ENCODE measurements around the gene COBL.

The COBL gene

GRCh38 chr7:51071427-51071826 is 245.2 kb downstream of the COBL start:
- H3K4me1 ChIP-seq (ENCODE audit: control insufficient read depth, low read depth, low read length): peaks cover 5% of the 10 kb centered on the region
- H3K4me3 ChIP-seq (ENCODE audit: low read length): no peak overlapping the region
- no peak overlapping the region for H3K9ac ChIP-seq (ENCODE audit: low read length)
- no peaks in the 10 kb centered on the region for H3K36me3 ChIP-seq (ENCODE audit: control insufficient read depth, low read depth, low read length)
- no peak overlapping the region for H3K27ac ChIP-seq (ENCODE audit: low read length)
- H3K9me3 ChIP-seq (ENCODE audit: control insufficient read depth, low read depth, low read length): no peaks in the 10 kb centered on the region
- no peaks in the 10 kb centered on the region for H3K27me3 ChIP-seq (ENCODE audit: control insufficient read depth, insufficient read depth, low read length)

- no peak overlapping the region for H3K27ac ChIP-seq (ENCODE audit: low read length)
- no peak overlapping the region for H3K4me3 ChIP-seq (ENCODE audit: low read length)
- H3K9ac ChIP-seq (ENCODE audit: low read length): no peak overlapping the region
- H3K27me3 ChIP-seq (ENCODE audit: control insufficient read depth, insufficient read depth, low read length): no peaks in the 10 kb centered on the region
- no peaks in the 10 kb centered on the region for H3K4me1 ChIP-seq (ENCODE audit: control insufficient read depth, low read depth, low read length)
- no peaks in the 10 kb centered on the region for H3K36me3 ChIP-seq (ENCODE audit: control insufficient read depth, low read depth, low read length)
- H3K9me3 ChIP-seq (ENCODE audit: control insufficient read depth, low read depth, low read length): no peaks in the 10 kb centered on the region
These were observed 246.5 kb downstream of the COBL start for GRCh38 chr7:51070151-51070550.

GRCh38 chr7:51069411-51070083 is 247.1 kb downstream of the COBL start:
- Histone ChIP-seq H3K9ac (ENCODE audit: low read length) (no peak overlapping the region), H3K27ac (ENCODE audit: low read length) (no peak overlapping the region), H3K4me3 (ENCODE audit: low read length) (no peak overlapping the region), H3K36me3 (ENCODE audit: control insufficient read depth, low read depth, low read length) (no peaks in the 10 kb centered on the region), H3K9me3 (ENCODE audit: control insufficient read depth, low read depth, low read length) (no peaks in the 10 kb centered on the region), H3K27me3 (ENCODE audit: control insufficient read depth, insufficient read depth, low read length) (no peaks in the 10 kb centered on the region), H3K4me1 (ENCODE audit: control insufficient read depth, low read depth, low read length) (no peaks in the 10 kb centered on the region)

- no peak overlapping the region for H3K9ac ChIP-seq (ENCODE audit: low read length)
- no peaks in the 10 kb centered on the region for H3K4me1 ChIP-seq (ENCODE audit: control insufficient read depth, low read depth, low read length)
- H3K9me3 ChIP-seq (ENCODE audit: control insufficient read depth, low read depth, low read length): no peaks in the 10 kb centered on the region
- H3K36me3 ChIP-seq (ENCODE audit: control insufficient read depth, low read depth, low read length): no peaks in the 10 kb centered on the region
- no peaks in the 10 kb centered on the region for H3K27me3 ChIP-seq (ENCODE audit: control insufficient read depth, insufficient read depth, low read length)
- no peak overlapping the region for H3K4me3 ChIP-seq (ENCODE audit: low read length)
- no peak overlapping the region for H3K27ac ChIP-seq (ENCODE audit: low read length)
These were observed 248.2 kb downstream of the COBL start for GRCh38 chr7:51068401-51068800.

GRCh38 chr7:51067757-51068156 is 248.9 kb downstream of the COBL start:
- Histone ChIP-seq H3K27me3 (ENCODE audit: control insufficient read depth, insufficient read depth, low read length) (no peaks in the 10 kb centered on the region), H3K36me3 (ENCODE audit: control insufficient read depth, low read depth, low read length) (no peaks in the 10 kb centered on the region), H3K9me3 (ENCODE audit: control insufficient read depth, low read depth, low read length) (no peaks in the 10 kb centered on the region), H3K4me3 (ENCODE audit: low read length) (no peak overlapping the region), H3K27ac (ENCODE audit: low read length) (no peak overlapping the region), H3K9ac (ENCODE audit: low read length) (no peak overlapping the region), H3K4me1 (ENCODE audit: control insufficient read depth, low read depth, low read length) (no peaks in the 10 kb centered on the region)

GRCh38 chr7:51067258-51067657 is 249.4 kb downstream of the COBL start:
- Histone ChIP-seq H3K9ac (ENCODE audit: low read length) (no peak overlapping the region), H3K27me3 (ENCODE audit: control insufficient read depth, insufficient read depth, low read length) (no peaks in the 10 kb centered on the region), H3K36me3 (ENCODE audit: control insufficient read depth, low read depth, low read length) (no peaks in the 10 kb centered on the region), H3K4me3 (ENCODE audit: low read length) (no peak overlapping the region), H3K9me3 (ENCODE audit: control insufficient read depth, low read depth, low read length) (no peaks in the 10 kb centered on the region), H3K4me1 (ENCODE audit: control insufficient read depth, low read depth, low read length) (no peaks in the 10 kb centered on the region), H3K27ac (ENCODE audit: low read length) (no peak overlapping the region)

- Histone ChIP-seq H3K27ac (ENCODE audit: low read length) (no peak overlapping the region), H3K9me3 (ENCODE audit: control insufficient read depth, low read depth, low read length) (no peaks in the 10 kb centered on the region), H3K36me3 (ENCODE audit: control insufficient read depth, low read depth, low read length) (no peaks in the 10 kb centered on the region), H3K27me3 (ENCODE audit: control insufficient read depth, insufficient read depth, low read length) (no peaks in the 10 kb centered on the region), H3K4me1 (ENCODE audit: control insufficient read depth, low read depth, low read length) (no peaks in the 10 kb centered on the region), H3K4me3 (ENCODE audit: low read length) (no peak overlapping the region), H3K9ac (ENCODE audit: low read length) (no peak overlapping the region)
These were observed 250.2 kb downstream of the COBL start for GRCh38 chr7:51066405-51066882.

GRCh38 chr7:51065766-51066165 is 250.8 kb downstream of the COBL start:
- Histone ChIP-seq H3K27ac (ENCODE audit: low read length) (no peak overlapping the region), H3K36me3 (ENCODE audit: control insufficient read depth, low read depth, low read length) (no peaks in the 10 kb centered on the region), H3K4me3 (ENCODE audit: low read length) (no peak overlapping the region), H3K4me1 (ENCODE audit: control insufficient read depth, low read depth, low read length) (no peaks in the 10 kb centered on the region), H3K27me3 (ENCODE audit: control insufficient read depth, insufficient read depth, low read length) (no peaks in the 10 kb centered on the region), H3K9ac (ENCODE audit: low read length) (no peak overlapping the region), H3K9me3 (ENCODE audit: control insufficient read depth, low read depth, low read length) (no peaks in the 10 kb centered on the region)

- H3K9me3 ChIP-seq (ENCODE audit: control insufficient read depth, low read depth, low read length): no peaks in the 10 kb centered on the region
- no peak overlapping the region for H3K9ac ChIP-seq (ENCODE audit: low read length)
- H3K27ac ChIP-seq (ENCODE audit: low read length): no peak overlapping the region
- no peaks in the 10 kb centered on the region for H3K36me3 ChIP-seq (ENCODE audit: control insufficient read depth, low read depth, low read length)
- no peak overlapping the region for H3K4me3 ChIP-seq (ENCODE audit: low read length)
- no peaks in the 10 kb centered on the region for H3K27me3 ChIP-seq (ENCODE audit: control insufficient read depth, insufficient read depth, low read length)
- H3K4me1 ChIP-seq (ENCODE audit: control insufficient read depth, low read depth, low read length): no peaks in the 10 kb centered on the region
These were observed 251.9 kb downstream of the COBL start for GRCh38 chr7:51064688-51065087.

GRCh38 chr7:51062222-51062987 is 254.2 kb downstream of the COBL start:
- Histone ChIP-seq H3K36me3 (ENCODE audit: control insufficient read depth, low read depth, low read length) (no peaks in the 10 kb centered on the region), H3K9ac (ENCODE audit: low read length) (no peak overlapping the region), H3K4me3 (ENCODE audit: low read length) (no peak overlapping the region), H3K27ac (ENCODE audit: low read length) (no peak overlapping the region), H3K4me1 (ENCODE audit: control insufficient read depth, low read depth, low read length) (no peaks in the 10 kb centered on the region), H3K9me3 (ENCODE audit: control insufficient read depth, low read depth, low read length) (no peaks in the 10 kb centered on the region), H3K27me3 (ENCODE audit: control insufficient read depth, insufficient read depth, low read length) (no peaks in the 10 kb centered on the region)

GRCh38 chr7:51060536-51060935 is 256.1 kb downstream of the COBL start:
- Histone ChIP-seq H3K4me3 (ENCODE audit: low read length) (no peak overlapping the region), H3K36me3 (ENCODE audit: control insufficient read depth, low read depth, low read length) (no peaks in the 10 kb centered on the region), H3K9me3 (ENCODE audit: control insufficient read depth, low read depth, low read length) (no peaks in the 10 kb centered on the region), H3K27ac (ENCODE audit: low read length) (no peak overlapping the region), H3K4me1 (ENCODE audit: control insufficient read depth, low read depth, low read length) (no peaks in the 10 kb centered on the region), H3K27me3 (ENCODE audit: control insufficient read depth, insufficient read depth, low read length) (no peaks in the 10 kb centered on the region), H3K9ac (ENCODE audit: low read length) (no peak overlapping the region)

Measured in iPS-18a (cell line).